Measurements from ENCODE around the gene LGALS16.

GRCh38 chr19:39680593-39680992, 24.9 kb downstream of the LGALS16 start:
- no peak for TF ChIP-seq CTCF (IDR thresholded peaks at IDR 0.05)
- no peak for TF ChIP-seq POLR2A (IDR thresholded peaks at IDR 0.05)
